ENCODE measurements around the gene RAI14. TPM values are rescaled to one million over a fixed set of nuclear protein-coding genes. Genes with fewer than 3 reads are reported as not detected.

The RAI14 gene
- total RNA-seq (10 to 100 TPM; 65.1 to 91.5 TPM), polyA plus RNA-seq (10 to 100 TPM; 16.7 to 33.6 TPM)
- long read RNA-seq, donor 1, full-length matches to known transcripts: 3 of 17 reads
- long read RNA-seq, donor 1, partial matches to known transcripts: 14 of 17 reads
- long read RNA-seq, donor 1, other reads (novel, unspliced or antisense): 0 of 17 reads
- long read RNA-seq, donor 2: 0 reads
- long read RNA-seq, donor 3, partial matches to known transcripts: 0 of 1 reads
- long read RNA-seq, donor 3, other reads (novel, unspliced or antisense): 0 of 1 reads
- long read RNA-seq, donor 4, partial matches to known transcripts: 12 of 13 reads
- long read RNA-seq, donor 4, other reads (novel, unspliced or antisense): 0 of 13 reads
- long read RNA-seq, donor 5, full-length matches to known transcripts: 1 of 11 reads
- long read RNA-seq, donor 5, partial matches to known transcripts: 10 of 11 reads
- long read RNA-seq, donor 5, other reads (novel, unspliced or antisense): 0 of 11 reads

GRCh38 chr5:34656001-34656699 lies at the start of gene RAI14:
Gene RAI14, plus strand, starts transcription at chr5:34656328. Its CDS starts 30,592 bp downstream, at chr5:34686920.
- TF ChIP-seq CTCF (IDR thresholded peaks at IDR 0.05; ENCODE audit: control extremely low read depth, extremely low read depth): no peak
- Histone ChIP-seq H3K36me3 (ENCODE audit: control insufficient read depth in 4 of 4, insufficient read depth in 4 of 4, low read length in 4 of 4) (peaks cover 0 to 2% (median 0%) of the 10 kb centered on the region in 4 donors), H3K4me1 (ENCODE audit: control insufficient read depth in 5 of 5, insufficient read depth in 5 of 5, low read length in 5 of 5) (peaks cover 0 to 24% (median 11%) of the 10 kb centered on the region in 5 donors), H3K27ac (ENCODE audit: low read depth in 1 of 2, low read length in 1 of 2) (peak within 1 kb of the TSS; percentile 82 to 88), H3K9me3 (ENCODE audit: control insufficient read depth in 4 of 4, insufficient read depth in 3 of 4, low read length in 3 of 4) (no peaks in the 10 kb centered on the region), H3K27me3 (ENCODE audit: control insufficient read depth in 3 of 3, insufficient read depth in 3 of 3, low read length in 2 of 3) (no peaks in the 10 kb centered on the region), H3K4me3 (peak within 1 kb of the TSS; percentile 70), H3K9ac (ENCODE audit: insufficient read depth in 1 of 2, low read length in 2 of 2) (peak within 1 kb of the TSS; percentile 89 to 97)
- 0 to 1% methylated on average over 62 to 79 of the region's 79 CpGs for WGBS, 2 donors
- ATAC-seq (ENCODE audit: insufficient read depth, low FRiP score) (peak; percentile 91), DNase-seq (peak; percentile 83 to 91 (median 86))

GRCh38 chr5:34608368-34608767 lies 47.8 kb upstream of the RAI14 start:
- Histone ChIP-seq H3K9ac (ENCODE audit: insufficient read depth in 1 of 2, low read length in 2 of 2) (no peak overlapping the region), H3K4me1 (ENCODE audit: control insufficient read depth in 5 of 5, insufficient read depth in 5 of 5, low read length in 5 of 5) (peaks cover 0 to 7% (median 1%) of the 10 kb centered on the region in 5 donors), H3K27ac (ENCODE audit: low read depth in 1 of 2, low read length in 1 of 2) (no peak overlapping the region), H3K4me3 (no peak overlapping the region), H3K36me3 (ENCODE audit: control insufficient read depth in 4 of 4, insufficient read depth in 4 of 4, low read length in 4 of 4) (no peaks in the 10 kb centered on the region), H3K9me3 (ENCODE audit: control insufficient read depth in 4 of 4, insufficient read depth in 3 of 4, low read length in 3 of 4) (no peaks in the 10 kb centered on the region), H3K27me3 (ENCODE audit: control insufficient read depth in 3 of 3, insufficient read depth in 3 of 3, low read length in 2 of 3) (no peaks in the 10 kb centered on the region)
- no peak for DNase-seq
- ATAC-seq (ENCODE audit: insufficient read depth, low FRiP score): no peak
- WGBS, 2 donors: 76 to 79% methylated on average over 3 of the region's 3 CpGs
- no peak for TF ChIP-seq CTCF (IDR thresholded peaks at IDR 0.05; ENCODE audit: control extremely low read depth, extremely low read depth)

GRCh38 chr5:34608859-34609648 lies 47.1 kb upstream of the RAI14 start:
- Histone ChIP-seq H3K36me3 (ENCODE audit: control insufficient read depth in 4 of 4, insufficient read depth in 4 of 4, low read length in 4 of 4) (no peaks in the 10 kb centered on the region), H3K9ac (ENCODE audit: insufficient read depth in 1 of 2, low read length in 2 of 2) (no peak overlapping the region), H3K27ac (ENCODE audit: low read depth in 1 of 2, low read length in 1 of 2) (peak overlapping the region; percentile 40 to 69), H3K4me1 (ENCODE audit: control insufficient read depth in 5 of 5, insufficient read depth in 5 of 5, low read length in 5 of 5) (peaks cover 0 to 7% (median 1%) of the 10 kb centered on the region in 5 donors), H3K27me3 (ENCODE audit: control insufficient read depth in 3 of 3, insufficient read depth in 3 of 3, low read length in 2 of 3) (no peaks in the 10 kb centered on the region), H3K9me3 (ENCODE audit: control insufficient read depth in 4 of 4, insufficient read depth in 3 of 4, low read length in 3 of 4) (no peaks in the 10 kb centered on the region), H3K4me3 (no peak overlapping the region)
- DNase-seq: peak in 2 of 3 donors; percentile 72 to 74
- 24 to 53% methylated on average over 3 of the region's 3 CpGs for WGBS, 2 donors
- ATAC-seq (ENCODE audit: insufficient read depth, low FRiP score): peak; percentile 70
- TF ChIP-seq CTCF (IDR thresholded peaks at IDR 0.05; ENCODE audit: control extremely low read depth, extremely low read depth): no peak

Data from lung (tissue), 16 donors.